Mesendoderm (in vitro differentiated cells): Measurements from ENCODE around the gene ENPP5. TPM values are rescaled to one million over a fixed set of nuclear protein-coding genes. Genes with fewer than 3 reads are reported as not detected.
A peak's percentile ranks its signal among the peaks of the same experiment; 100 is the strongest.

ENCODE experiments used
- DNase-seq: peaks from one replicate; pipeline ENCODE4 v3.0.0; 2013
- H2AK5ac ChIP-seq: 2 replicates; pipeline ENCODE4 v1.6.1; 2013; ENCODE audit warnings: low read length, inconsistent platforms
- H2BK120ac ChIP-seq: 2 replicates; pipeline ENCODE4 v1.6.1; 2013; ENCODE audit warnings: low read depth, mild to moderate bottlenecking, low read length, moderate library complexity, mixed read lengths
- H2BK15ac ChIP-seq: replicated peaks from 2 replicates; pipeline ENCODE4 v1.6.1; 2013; ENCODE audit warnings: low read depth, mild to moderate bottlenecking, moderate library complexity
- H2BK5ac ChIP-seq: 2 replicates; pipeline ENCODE4 v1.6.1; 2013; ENCODE audit warnings: low read length, inconsistent platforms
- H3K18ac ChIP-seq: 2 replicates; pipeline ENCODE4 v1.6.1; 2013; ENCODE audit warnings: mild to moderate bottlenecking, low read length, mixed read lengths
- H3K23ac ChIP-seq: one replicate; pipeline ENCODE4 v1.6.1; 2013; ENCODE audit warnings: low read length
- H3K27ac ChIP-seq: 2 replicates; pipeline ENCODE4 v1.5.1; 2013; ENCODE audit warnings: low read depth, mild to moderate bottlenecking, inconsistent platforms, low read length, moderate library complexity
- H3K27me3 ChIP-seq: 2 replicates; pipeline ENCODE4 v1.6.1; 2013; ENCODE audit warnings: low read length, control low read depth, mild to moderate bottlenecking, inconsistent platforms; ENCODE audit not compliant: insufficient read depth, poor library complexity
- H3K36me3 ChIP-seq: 2 replicates; pipeline ENCODE4 v1.6.1; 2013; ENCODE audit warnings: low read length, inconsistent platforms; ENCODE audit not compliant: control insufficient read depth, insufficient read depth
- H3K4ac ChIP-seq: one replicate; pipeline ENCODE4 v1.6.1; 2013; ENCODE audit warnings: low read depth, mild to moderate bottlenecking, low read length, moderate library complexity
- H3K4me1 ChIP-seq: 2 replicates; pipeline ENCODE4 v1.6.1; 2013; ENCODE audit warnings: low read depth, low read length, inconsistent platforms; ENCODE audit not compliant: control insufficient read depth
- H3K4me2 ChIP-seq: 2 replicates; pipeline ENCODE4 v1.6.1; 2013; ENCODE audit warnings: low read length
- H3K4me3 ChIP-seq: 2 replicates; pipeline ENCODE4 v1.5.1; 2013; ENCODE audit warnings: mild to moderate bottlenecking, low read length
- H3K56ac ChIP-seq: one replicate; pipeline ENCODE4 v1.6.1; 2013; ENCODE audit warnings: low read length
- H3K79me1 ChIP-seq: 2 replicates; pipeline ENCODE4 v1.6.1; 2013; ENCODE audit warnings: low read length, inconsistent platforms
- H3K79me2 ChIP-seq: 2 replicates; pipeline ENCODE4 v1.6.1; 2013; ENCODE audit warnings: mild to moderate bottlenecking, low read length; ENCODE audit not compliant: control insufficient read depth, insufficient read depth
- H3K9ac ChIP-seq: 2 replicates; pipeline ENCODE4 v1.6.1; 2013; ENCODE audit warnings: low read length, inconsistent platforms
- H4K5ac ChIP-seq: one replicate; pipeline ENCODE4 v1.6.1; 2013; ENCODE audit warnings: low read length
- H4K8ac ChIP-seq: one replicate; pipeline ENCODE4 v1.6.1; 2013; ENCODE audit warnings: low read depth, mild to moderate bottlenecking, control low read depth, low read length, moderate library complexity
- WGBS: extraction: QIAGEN DNeasy Blood & Tissue Kit; methylation state at CpG from one replicate; pipeline ENCODE4 v1.1.7; 2013; ENCODE audit warnings: low lambda C conversion rate, missing lambda C conversion rate; ENCODE audit not compliant: insufficient coverage; ENCODE audit errors: extremely low coverage; 5-methylcytosine and 5-hydroxymethylcytosine counted together
- polyA plus RNA-seq, 2 experiments: library from polyadenylated mRNA; stranded (reverse); fragments of 200-250 nt; gene quantifications; one replicate each; pipeline ENCODE4 v1.2.3, GENCODE V29; 2013

The ENPP5 gene, protein sequence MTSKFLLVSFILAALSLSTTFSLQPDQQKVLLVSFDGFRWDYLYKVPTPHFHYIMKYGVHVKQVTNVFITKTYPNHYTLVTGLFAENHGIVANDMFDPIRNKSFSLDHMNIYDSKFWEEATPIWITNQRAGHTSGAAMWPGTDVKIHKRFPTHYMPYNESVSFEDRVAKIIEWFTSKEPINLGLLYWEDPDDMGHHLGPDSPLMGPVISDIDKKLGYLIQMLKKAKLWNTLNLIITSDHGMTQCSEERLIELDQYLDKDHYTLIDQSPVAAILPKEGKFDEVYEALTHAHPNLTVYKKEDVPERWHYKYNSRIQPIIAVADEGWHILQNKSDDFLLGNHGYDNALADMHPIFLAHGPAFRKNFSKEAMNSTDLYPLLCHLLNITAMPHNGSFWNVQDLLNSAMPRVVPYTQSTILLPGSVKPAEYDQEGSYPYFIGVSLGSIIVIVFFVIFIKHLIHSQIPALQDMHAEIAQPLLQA
- 2.8 TPM for polyA plus RNA-seq (2013, experiment 1 of 2)
- polyA plus RNA-seq (2013, experiment 2 of 2), result 3.0 TPM

DNA sequence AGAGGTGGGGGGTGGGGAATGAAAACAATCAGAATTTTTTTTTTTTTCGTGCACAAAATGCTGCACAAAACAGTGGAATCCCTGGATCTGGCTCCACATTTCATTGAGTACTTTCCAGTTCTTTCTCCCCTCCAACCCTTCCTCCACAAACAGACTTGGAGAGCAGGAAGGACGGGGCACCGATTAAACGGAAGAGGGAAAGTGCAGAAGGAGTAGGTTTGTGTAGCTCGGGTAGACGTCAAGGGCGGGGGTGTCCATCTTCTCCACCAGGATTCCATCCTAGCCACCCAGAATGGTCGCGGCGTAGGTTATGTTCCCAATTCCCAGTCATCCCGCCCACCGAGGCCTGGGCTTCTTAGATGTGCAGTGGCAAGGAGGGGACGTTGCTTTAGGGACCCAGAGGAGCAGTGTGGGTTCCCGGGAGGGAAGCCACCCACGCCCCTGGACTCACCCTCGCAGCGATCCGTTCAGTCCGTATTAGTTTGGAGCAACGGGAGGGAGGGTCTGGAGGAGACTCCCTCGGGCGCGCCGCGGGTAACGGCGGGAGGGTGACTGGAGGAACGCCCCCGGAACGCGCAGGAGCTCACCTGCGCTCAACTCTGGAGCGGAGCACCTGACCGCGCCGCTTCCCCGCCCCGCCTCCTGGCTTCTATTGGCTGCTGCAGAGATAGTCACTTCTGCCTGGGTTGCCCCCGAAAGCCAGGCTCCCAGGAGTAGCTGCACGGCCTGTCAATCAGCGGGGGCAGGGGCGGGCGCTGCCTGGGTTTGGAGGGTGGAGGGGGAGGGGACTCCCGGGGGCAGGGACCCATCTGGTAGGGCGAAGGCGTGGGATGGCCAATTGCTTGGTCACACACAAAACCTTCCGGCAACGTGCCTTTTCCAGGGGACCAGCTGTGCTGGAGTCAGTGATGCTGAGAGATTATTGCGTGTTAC lies at the start of gene ENPP5:
TSS of gene ENPP5 (minus strand) at position 624 of the 933 bp plus-strand sequence. CDS start 2,718 bp downstream, outside the sequence.
- H3K36me3 ChIP-seq, result no peaks in the 10 kb centered on the region
- H3K23ac ChIP-seq, result no peak within 1 kb of the TSS
- H2BK120ac ChIP-seq, result no peak within 1 kb of the TSS
- H3K18ac ChIP-seq, result no peak within 1 kb of the TSS
- H2AK5ac ChIP-seq, result no peak within 1 kb of the TSS
- peak within 1 kb of the TSS; percentile 93 for H3K4me2 ChIP-seq
- no peaks in the 10 kb centered on the region for H3K4me1 ChIP-seq
- H3K4ac ChIP-seq, result no peak within 1 kb of the TSS
- no peaks in the 10 kb centered on the region for H3K79me2 ChIP-seq
- H3K27ac ChIP-seq, result no peak within 1 kb of the TSS
- H4K5ac ChIP-seq, result peak within 1 kb of the TSS; percentile 39
- H2BK5ac ChIP-seq, result no peak within 1 kb of the TSS
- peak; percentile 97 for DNase-seq
- no CpG with 5 or more reads among the region's 49 CpGs for WGBS
- no peaks in the 10 kb centered on the region for H3K27me3 ChIP-seq
- H4K8ac ChIP-seq, result no peak within 1 kb of the TSS
- H3K4me3 ChIP-seq, result peak within 1 kb of the TSS; percentile 62
- no peak within 1 kb of the TSS for H2BK15ac ChIP-seq
- H3K9ac ChIP-seq, result peak within 1 kb of the TSS; percentile 64
- peak within 1 kb of the TSS; percentile 90 for H3K56ac ChIP-seq
- no peaks in the 10 kb centered on the region for H3K79me1 ChIP-seq

DNA sequence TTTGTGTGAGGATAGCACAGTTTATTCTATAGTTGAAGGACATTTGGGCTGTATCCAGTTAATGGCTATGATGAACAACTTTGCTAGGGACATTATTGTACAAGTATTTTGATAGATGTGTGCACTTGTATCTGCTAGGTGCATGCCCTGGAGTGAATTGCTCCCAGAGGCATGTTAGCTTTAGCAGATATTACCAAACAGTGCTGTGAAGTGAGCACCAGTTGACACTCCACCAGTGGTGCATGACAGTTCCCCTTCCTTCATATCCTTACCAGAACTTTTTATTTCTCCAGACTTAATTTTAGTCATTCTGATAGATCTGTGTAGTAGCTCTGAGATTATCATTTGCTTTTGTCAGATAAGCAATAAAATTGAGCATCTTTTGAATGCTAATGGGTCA lies 48.9 kb upstream of the ENPP5 start:
- Histone ChIP-seq H3K18ac (no peak overlapping the region), H3K9ac (no peak overlapping the region), H4K5ac (no peak overlapping the region), H3K27me3 (no peaks in the 10 kb centered on the region), H4K8ac (no peak overlapping the region), H2AK5ac (no peak overlapping the region), H3K79me2 (no peaks in the 10 kb centered on the region), H3K4me1 (no peaks in the 10 kb centered on the region), H3K36me3 (no peaks in the 10 kb centered on the region), H2BK15ac (no peak overlapping the region), H3K4me2 (no peak overlapping the region), H3K23ac (no peak overlapping the region), H3K27ac (no peak overlapping the region), H3K4me3 (no peak overlapping the region), H2BK5ac (no peak overlapping the region), H2BK120ac (no peak overlapping the region), H3K79me1 (no peaks in the 10 kb centered on the region), H3K4ac (no peak overlapping the region), H3K56ac (no peak overlapping the region)
- DNase-seq, result no peak

DNA sequence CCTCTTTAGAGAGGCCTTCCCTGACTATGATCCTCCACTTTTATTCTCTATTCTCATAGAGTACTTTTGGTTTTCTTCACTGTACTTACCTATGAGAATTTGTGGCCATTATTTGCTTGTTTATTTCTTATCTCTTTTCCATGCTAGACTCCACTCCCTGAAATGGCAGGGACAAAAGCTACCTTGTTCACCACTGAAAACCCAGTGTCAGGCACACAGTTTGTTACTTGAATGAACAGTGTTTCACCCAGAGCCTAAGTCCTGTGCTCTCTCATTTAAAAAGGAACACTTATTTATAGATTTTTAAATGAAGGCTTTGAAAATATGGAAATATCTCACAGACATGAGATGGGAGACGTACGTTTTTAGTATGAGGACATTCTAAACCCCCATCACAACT lies 47.7 kb upstream of the ENPP5 start:
- Histone ChIP-seq H3K9ac (no peak overlapping the region), H2BK5ac (no peak overlapping the region), H3K56ac (no peak overlapping the region)

DNA sequence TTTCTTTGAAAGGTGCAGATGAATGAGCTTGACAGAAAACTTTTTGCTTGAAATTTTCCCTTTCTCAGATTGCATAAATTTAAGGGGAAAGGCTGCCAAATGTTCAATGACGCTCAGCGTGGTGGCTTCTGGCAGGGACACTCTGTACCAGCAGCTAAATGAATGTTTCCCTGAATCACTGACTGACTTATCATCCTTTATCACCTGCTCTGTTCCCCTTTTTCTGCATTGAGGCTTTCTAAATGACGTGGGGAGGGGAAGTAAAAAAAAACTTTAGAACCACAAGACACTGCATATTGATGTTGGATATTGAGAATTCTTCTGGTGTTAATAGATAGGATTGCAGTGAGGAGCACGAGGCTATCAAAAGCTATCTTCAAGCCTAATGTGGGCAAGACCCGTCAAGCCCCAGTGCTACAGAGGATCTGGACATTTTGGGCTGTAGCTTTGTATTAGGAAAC lies 46.9 kb upstream of the ENPP5 start:
- Histone ChIP-seq H3K18ac (no peak overlapping the region), H4K8ac (no peak overlapping the region), H2BK5ac (no peak overlapping the region), H3K23ac (no peak overlapping the region), H3K4me2 (no peak overlapping the region), H3K4me1 (no peaks in the 10 kb centered on the region), H3K4me3 (no peak overlapping the region), H2BK15ac (no peak overlapping the region), H3K27me3 (no peaks in the 10 kb centered on the region), H3K9ac (no peak overlapping the region), H3K79me1 (no peaks in the 10 kb centered on the region), H2AK5ac (no peak overlapping the region), H2BK120ac (no peak overlapping the region), H3K56ac (no peak overlapping the region), H3K79me2 (no peaks in the 10 kb centered on the region), H3K4ac (no peak overlapping the region), H3K36me3 (no peaks in the 10 kb centered on the region), H4K5ac (no peak overlapping the region), H3K27ac (no peak overlapping the region)
- no peak for DNase-seq
- WGBS, result no CpG with 5 or more reads among the region's 5 CpGs

More for the DNA sequence above, 47.7 kb upstream of the ENPP5 start:
- no peak overlapping the region for H2AK5ac ChIP-seq
- H3K4me3 ChIP-seq, result no peak overlapping the region
- no peak overlapping the region for H3K27ac ChIP-seq
- WGBS, result no CpG with 5 or more reads among the region's 2 CpGs
- H3K79me1 ChIP-seq, result no peaks in the 10 kb centered on the region
- no peaks in the 10 kb centered on the region for H3K79me2 ChIP-seq
- H3K23ac ChIP-seq, result no peak overlapping the region
- H3K4me2 ChIP-seq, result no peak overlapping the region
- H3K27me3 ChIP-seq, result no peaks in the 10 kb centered on the region
- H3K4me1 ChIP-seq, result no peaks in the 10 kb centered on the region
- no peak for DNase-seq
- H4K5ac ChIP-seq, result no peak overlapping the region
- H3K18ac ChIP-seq, result no peak overlapping the region
- H4K8ac ChIP-seq, result no peak overlapping the region
- no peak overlapping the region for H2BK15ac ChIP-seq
- no peak overlapping the region for H3K4ac ChIP-seq
- H3K36me3 ChIP-seq, result no peaks in the 10 kb centered on the region
- H2BK120ac ChIP-seq, result no peak overlapping the region

DNA sequence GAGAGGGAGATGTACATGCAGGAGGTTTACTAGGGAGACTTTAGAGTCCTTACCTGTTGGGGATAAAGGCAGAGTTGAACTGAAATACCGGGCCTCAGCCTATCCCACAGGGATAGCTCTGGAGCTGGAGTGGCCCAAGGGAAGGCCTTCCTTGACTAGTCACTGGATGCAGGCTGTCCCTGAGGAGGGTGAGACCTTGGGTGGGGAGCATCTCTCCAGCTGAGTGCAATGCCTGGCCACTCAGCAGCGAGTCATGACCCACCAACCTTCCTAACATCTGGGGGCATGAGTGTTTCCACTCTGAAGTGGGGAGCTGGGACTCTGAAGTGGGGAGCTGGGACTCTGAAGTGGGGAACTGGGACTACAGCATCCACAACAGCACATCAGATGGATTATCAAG lies 46.1 kb upstream of the ENPP5 start:
- no peak for DNase-seq
- Histone ChIP-seq H4K8ac (no peak overlapping the region), H2BK5ac (no peak overlapping the region), H3K9ac (no peak overlapping the region), H3K4me2 (no peak overlapping the region), H2AK5ac (no peak overlapping the region), H3K18ac (no peak overlapping the region), H3K79me1 (no peaks in the 10 kb centered on the region), H3K23ac (no peak overlapping the region), H3K56ac (no peak overlapping the region), H3K4me3 (no peak overlapping the region), H3K27ac (no peak overlapping the region), H3K4ac (no peak overlapping the region), H2BK15ac (no peak overlapping the region), H2BK120ac (no peak overlapping the region), H4K5ac (no peak overlapping the region), H3K36me3 (no peaks in the 10 kb centered on the region), H3K4me1 (no peaks in the 10 kb centered on the region), H3K27me3 (no peaks in the 10 kb centered on the region), H3K79me2 (no peaks in the 10 kb centered on the region)
- no CpG with 5 or more reads among the region's 2 CpGs for WGBS
